ENCODE data around the gene CSPG5.

The CSPG5 gene

GRCh38 chr3:47536221-47536891, 42.3 kb downstream of the CSPG5 start:
- no peak for DNase-seq

- no peak for DNase-seq
These were observed 44.6 kb downstream of the CSPG5 start for GRCh38 chr3:47533996-47534454.

GRCh38 chr3:47533481-47533880, 45.2 kb downstream of the CSPG5 start:
- DNase-seq = no peak

GRCh38 chr3:47527952-47528725, 50.5 kb downstream of the CSPG5 start:
- DNase-seq = no peak

- DNase-seq = no peak
These were observed 53.0 kb downstream of the CSPG5 start for GRCh38 chr3:47525617-47526016.

GRCh38 chr3:47523310-47524073, 55.2 kb downstream of the CSPG5 start:
- DNase-seq = no peak

- peak; percentile 90 for DNase-seq
These were observed 56.3 kb downstream of the CSPG5 start for GRCh38 chr3:47522082-47522987.

GRCh38 chr3:47520756-47521155, 57.9 kb downstream of the CSPG5 start:
- DNase-seq = no peak

- no peak for DNase-seq
These were observed 60.7 kb downstream of the CSPG5 start for GRCh38 chr3:47517937-47518336.

- no peak for DNase-seq
These were observed 62.8 kb downstream of the CSPG5 start for GRCh38 chr3:47515864-47516319.

- no peak for DNase-seq
These were observed 63.6 kb downstream of the CSPG5 start for GRCh38 chr3:47515100-47515499.

- peak; percentile 98 for DNase-seq
These were observed 65.3 kb downstream of the CSPG5 start, which contains the start of gene ELP6 for GRCh38 chr3:47513125-47513929. Gene ELP6, minus strand, starts transcription at chr3:47513712. Its CDS starts 122 bp downstream, at chr3:47513590.

- DNase-seq = peak; percentile 57
These were observed 66.1 kb downstream of the CSPG5 start for GRCh38 chr3:47512416-47513124.

All from femur (tissue), 1 donor.